ENCODE data around the gene ZNF554. TPM values are rescaled to one million over a fixed set of nuclear protein-coding genes. Genes with fewer than 3 reads are reported as not detected.

The ZNF554 gene
- total and polyA plus RNA-seq, 12 donors = 0.94 to 6.7 (median 4.7) TPM

- 88 to 92% methylated on average over 29 of the region's 29 CpGs for WGBS, 2 donors
- TF ChIP-seq CTCF (IDR thresholded peaks at IDR 0.05) = no peak
- Histone ChIP-seq H3K9me3 (no peaks in the 10 kb centered on the region), H3K27me3 (no peaks in the 10 kb centered on the region), H3K36me3 (peaks cover 0 to 79% (median 16%) of the 10 kb centered on the region in 9 donors), H3K27ac (no peak overlapping the region), H3K4me1 (peaks cover 0 to 2% (median 0%) of the 10 kb centered on the region in 9 donors), H3K4me3 (no peak overlapping the region)
- ATAC-seq (no peak), DNase-seq (no peak)
- intact Hi-C loops (cut with DNase I) = no loop called here
Observed at GRCh38 chr19:2803486-2804155, 16.0 kb upstream of the ZNF554 start.

GRCh38 chr19:2804156-2805004 lies 15.3 kb upstream of the ZNF554 start:
- no peaks in the 10 kb centered on the region for H3K4me1 ChIP-seq
- 88 to 91% methylated on average over 27 of the region's 27 CpGs for WGBS, 2 donors
- H3K36me3 ChIP-seq = peaks cover 0 to 80% (median 22%) of the 10 kb centered on the region in 9 donors
- DNase-seq (no peak), ATAC-seq (no peak)
- TF ChIP-seq CTCF (IDR thresholded peaks at IDR 0.05) = no peak
- H3K27me3 ChIP-seq = no peaks in the 10 kb centered on the region
- intact Hi-C loops (cut with DNase I) = no loop called here
- no peaks in the 10 kb centered on the region for H3K9me3 ChIP-seq
- no peak overlapping the region for H3K27ac ChIP-seq
- H3K4me3 ChIP-seq = no peak overlapping the region

GRCh38 chr19:2805261-2805900 lies 14.3 kb upstream of the ZNF554 start:
- H3K4me1 ChIP-seq = no peaks in the 10 kb centered on the region
- ATAC-seq = no peak
- no peaks in the 10 kb centered on the region for H3K27me3 ChIP-seq
- H3K36me3 ChIP-seq = peaks cover 0 to 81% (median 21%) of the 10 kb centered on the region in 9 donors
- intact Hi-C loops (cut with DNase I) = no loop called here
- H3K27ac ChIP-seq = no peak overlapping the region
- 96 to 98% methylated on average over 26 to 28 of the region's 28 CpGs for WGBS, 2 donors
- no peak for TF ChIP-seq CTCF (IDR thresholded peaks at IDR 0.05)
- H3K9me3 ChIP-seq = no peaks in the 10 kb centered on the region
- no peak overlapping the region for H3K4me3 ChIP-seq
- DNase-seq = no peak

- no peak overlapping the region for H3K27ac ChIP-seq
- H3K9me3 ChIP-seq = no peaks in the 10 kb centered on the region
- DNase-seq (no peak), ATAC-seq (no peak)
- no peaks in the 10 kb centered on the region for H3K27me3 ChIP-seq
- no peak overlapping the region for H3K4me3 ChIP-seq
- no peaks in the 10 kb centered on the region for H3K4me1 ChIP-seq
- no peak for TF ChIP-seq CTCF (IDR thresholded peaks at IDR 0.05)
- 97 to 98% methylated on average over 23 of the region's 23 CpGs for WGBS, 2 donors
- H3K36me3 ChIP-seq = peaks cover 0 to 82% (median 21%) of the 10 kb centered on the region in 9 donors
- intact Hi-C loops (cut with DNase I) = no loop called here
Observed at GRCh38 chr19:2805991-2806649, 13.5 kb upstream of the ZNF554 start.
